ENCODE measurements around the gene AQP6. TPM values are rescaled to one million over a fixed set of nuclear protein-coding genes. Genes with fewer than 3 reads are reported as not detected.
"Not testable (repeated sequence)": the region's sequence is repeated elsewhere in the genome, so short reads cannot be mapped to it uniquely, and the experiment has no call there.

Gene AQP6
- total RNA-seq, 1 experiment from 2014 or later, result 0.09 TPM

GRCh38 chr12:49986476-49986875 is 13.7 kb downstream of the AQP6 start:
- POLR2A ChIA-PET; DNase-seq (ENCODE audit: low spot score); H3K9me3 Mint-ChIP-seq; H3K27me3 Mint-ChIP-seq (ENCODE audit: low read depth); H3K4me3 Mint-ChIP-seq; ATAC-seq; H3K27ac Mint-ChIP-seq: not testable (repeated sequence)
- Mint-ChIP-seq H3K4me1 (peaks cover 16% of the 10 kb centered on the region), H3K36me3 (peaks cover 35% of the 10 kb centered on the region)
- CTCF ChIA-PET, result interaction anchor here (1.3 to 4.4 kb wide), 4 partner anchors 20 to 125 kb away, joined by 4 to 35 read pairs (median 5); no protein-coding TSS in a partner anchor

- ChIA-PET CTCF (interaction anchor here (0.8 kb wide), 1 partner anchor 21 kb away, joined by 5 read pairs; no protein-coding TSS in a partner anchor), POLR2A (no interaction called here)
- H3K36me3 Mint-ChIP-seq, result peaks cover 48% of the 10 kb centered on the region
- TF ChIP-seq FOXJ3 (CRISPR knock-in tag; IDR thresholded peaks at IDR 0.05; ENCODE audit: borderline replicate concordance), result no peak
- TF ChIP-seq TEAD4 (CRISPR knock-in tag; IDR thresholded peaks at IDR 0.05), result no peak
- no peak for TF ChIP-seq TP53 (CRISPR knock-in tag; IDR thresholded peaks at IDR 0.05)
- TF ChIP-seq, protein P1, sequence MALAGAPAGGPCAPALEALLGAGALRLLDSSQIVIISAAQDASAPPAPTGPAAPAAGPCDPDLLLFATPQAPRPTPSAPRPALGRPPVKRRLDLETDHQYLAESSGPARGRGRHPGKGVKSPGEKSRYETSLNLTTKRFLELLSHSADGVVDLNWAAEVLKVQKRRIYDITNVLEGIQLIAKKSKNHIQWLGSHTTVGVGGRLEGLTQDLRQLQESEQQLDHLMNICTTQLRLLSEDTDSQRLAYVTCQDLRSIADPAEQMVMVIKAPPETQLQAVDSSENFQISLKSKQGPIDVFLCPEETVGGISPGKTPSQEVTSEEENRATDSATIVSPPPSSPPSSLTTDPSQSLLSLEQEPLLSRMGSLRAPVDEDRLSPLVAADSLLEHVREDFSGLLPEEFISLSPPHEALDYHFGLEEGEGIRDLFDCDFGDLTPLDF (CRISPR knock-in tag; IDR thresholded peaks at IDR 0.05), result no peak
- TF ChIP-seq ATF1 (CRISPR knock-in tag; IDR thresholded peaks at IDR 0.05), result no peak
- no peak for TF ChIP-seq HMGA2 (CRISPR knock-in tag; IDR thresholded peaks at IDR 0.05)
- H3K27ac Mint-ChIP-seq, result no peak overlapping the region
- H3K9me3 Mint-ChIP-seq, result no peaks in the 10 kb centered on the region
- H3K4me3 Mint-ChIP-seq, result no peak overlapping the region
- no peak for DNase-seq (ENCODE audit: low spot score)
- ATAC-seq, result no peak
- H3K4me1 Mint-ChIP-seq, result peaks cover 16% of the 10 kb centered on the region
- no peaks in the 10 kb centered on the region for H3K27me3 Mint-ChIP-seq (ENCODE audit: low read depth)
Measured at GRCh38 chr12:49987625-49988303, 15.0 kb downstream of the AQP6 start.

DNA sequence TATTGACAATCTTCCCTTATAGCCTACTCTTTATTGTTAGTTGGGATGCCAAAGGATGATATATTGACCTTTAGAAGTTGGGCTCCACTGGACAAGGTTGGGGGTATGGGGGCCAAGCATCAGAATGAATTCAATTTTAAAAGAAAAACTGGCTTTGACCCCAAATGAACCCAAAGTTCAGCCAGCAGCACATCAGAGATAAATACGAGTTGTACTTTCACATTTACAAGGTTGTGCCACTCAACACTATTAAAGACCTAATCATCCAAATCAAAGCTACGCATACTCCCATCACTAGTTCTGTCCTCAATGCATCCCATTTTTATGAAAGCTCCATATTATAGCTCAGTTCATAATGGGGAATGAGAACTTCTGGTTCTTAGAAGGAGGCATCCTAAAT is 16.7 kb downstream of the AQP6 start:
- Mint-ChIP-seq H3K36me3 (peaks cover 60% of the 10 kb centered on the region), H3K4me1 (peaks cover 16% of the 10 kb centered on the region)
- H3K4me3 Mint-ChIP-seq; H3K27me3 Mint-ChIP-seq (ENCODE audit: low read depth); H3K9me3 Mint-ChIP-seq; H3K27ac Mint-ChIP-seq; DNase-seq (ENCODE audit: low spot score); POLR2A ChIA-PET; ATAC-seq: not testable (repeated sequence)
- CTCF ChIA-PET, result interaction anchor here (1.3 to 8.5 kb wide), 2 partner anchors 23 to 81 kb away, joined by 3 to 42 read pairs; no protein-coding TSS in a partner anchor

DNA sequence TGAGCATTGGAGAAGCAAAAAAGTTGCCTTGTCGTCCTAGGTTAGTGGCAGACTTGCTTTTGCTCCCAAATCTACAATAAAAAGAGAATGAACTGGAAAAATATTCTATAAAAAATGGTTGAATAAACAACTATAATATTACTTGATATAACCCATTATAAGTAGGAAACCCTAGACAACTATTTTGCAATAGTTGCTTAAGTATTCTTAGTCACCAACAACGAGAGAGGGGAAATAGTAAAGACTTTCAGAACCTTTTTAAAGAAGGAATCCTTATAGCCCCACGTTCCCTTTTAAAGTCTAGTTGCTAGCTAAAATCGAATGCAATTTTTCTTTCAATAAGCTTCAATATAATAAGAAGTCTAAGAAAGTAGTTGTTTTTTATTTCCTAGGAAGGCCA is 17.5 kb downstream of the AQP6 start:
- H3K27ac Mint-ChIP-seq, result no peak overlapping the region
- no peaks in the 10 kb centered on the region for H3K27me3 Mint-ChIP-seq (ENCODE audit: low read depth)
- no peak overlapping the region for H3K4me3 Mint-ChIP-seq
- no peaks in the 10 kb centered on the region for H3K9me3 Mint-ChIP-seq
- peaks cover 68% of the 10 kb centered on the region for H3K36me3 Mint-ChIP-seq
- TF ChIP-seq TEAD4 (CRISPR knock-in tag; IDR thresholded peaks at IDR 0.05) (no peak), USF1 (CRISPR knock-in tag; IDR thresholded peaks at IDR 0.05) (no peak), JAZF1 (CRISPR knock-in tag; IDR thresholded peaks at IDR 0.05) (no peak), ZNF232 (CRISPR knock-in tag; IDR thresholded peaks at IDR 0.05) (no peak), SOX15 (CRISPR knock-in tag; IDR thresholded peaks at IDR 0.05) (no peak), ZNF532 (CRISPR knock-in tag; IDR thresholded peaks at IDR 0.05; ENCODE audit: borderline replicate concordance) (no peak), ATF1 (CRISPR knock-in tag; IDR thresholded peaks at IDR 0.05) (no peak)
- TF ChIP-seq, protein P2, sequence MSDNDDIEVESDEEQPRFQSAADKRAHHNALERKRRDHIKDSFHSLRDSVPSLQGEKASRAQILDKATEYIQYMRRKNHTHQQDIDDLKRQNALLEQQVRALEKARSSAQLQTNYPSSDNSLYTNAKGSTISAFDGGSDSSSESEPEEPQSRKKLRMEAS (CRISPR knock-in tag; IDR thresholded peaks at IDR 0.05), result no peak
- DNase-seq (ENCODE audit: low spot score), result no peak
- ATAC-seq, result no peak
- POLR2A ChIA-PET, result no interaction called here
- CTCF ChIA-PET, result interaction anchor here (2.0 to 8.5 kb wide), 2 partner anchors 23 to 123 kb away, joined by 5 to 42 read pairs; no protein-coding TSS in a partner anchor
- H3K4me1 Mint-ChIP-seq, result peaks cover 8% of the 10 kb centered on the region

All from WTC11 (cell line).